ENCODE results near the gene HLA-B.

The HLA-B gene

DNA sequence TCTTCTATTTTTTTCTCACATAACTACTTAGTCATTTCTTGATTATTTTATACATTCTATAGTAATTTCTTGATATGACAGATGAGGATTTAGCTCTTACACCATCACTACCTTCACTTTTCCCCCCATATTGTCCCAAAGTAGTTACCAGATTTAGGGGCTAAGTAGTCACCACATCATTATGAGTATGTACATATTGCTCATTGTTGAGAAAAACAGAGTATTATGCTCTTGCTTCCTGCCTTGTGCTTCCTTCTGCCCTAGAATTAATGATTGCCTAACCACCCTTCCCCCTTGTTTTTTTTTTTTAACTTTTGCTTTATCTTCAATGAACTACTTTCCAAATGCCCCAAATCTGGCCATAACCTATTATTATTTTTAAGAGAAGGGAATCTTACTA, 6.8 kb upstream of the HLA-B start:
- no peak for TF ChIP-seq CTCF (IDR thresholded peaks at IDR 0.05; ENCODE audit: low read depth, low read length)
- DNase-seq (ENCODE audit: extremely low read depth, low read depth), result no peak

- DNase-seq (ENCODE audit: extremely low read depth, low read depth), result no peak
- no peak for TF ChIP-seq CTCF (IDR thresholded peaks at IDR 0.05; ENCODE audit: low read depth, low read length)
Observed at GRCh38 chr6:31362751-31363150, 5.8 kb upstream of the HLA-B start.

GRCh38 chr6:31359581-31359980, 2.6 kb upstream of the HLA-B start:
- no peak for TF ChIP-seq CTCF (IDR thresholded peaks at IDR 0.05; ENCODE audit: low read depth, low read length)
- DNase-seq (ENCODE audit: extremely low read depth, low read depth), result no peak

DNA sequence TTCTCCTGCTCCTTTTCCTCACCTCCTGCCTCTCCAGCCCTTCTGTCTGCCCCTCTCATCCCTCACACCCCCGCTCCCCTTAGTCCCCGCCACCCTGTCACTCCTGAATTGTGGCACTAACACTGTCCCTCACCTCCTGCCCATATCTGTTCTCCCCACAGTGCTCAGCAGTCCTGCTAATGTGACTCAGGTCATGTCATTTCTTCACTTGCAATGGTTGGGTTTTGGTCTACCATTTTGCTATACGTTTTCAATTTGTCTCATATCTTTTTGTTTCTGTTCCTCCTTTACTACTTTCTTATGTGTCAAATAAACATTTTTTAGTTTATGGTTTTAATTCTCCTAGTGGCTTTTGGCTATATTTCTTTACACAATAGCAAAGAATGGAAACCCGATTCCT, 1.3 kb upstream of the HLA-B start:
- no peak for DNase-seq (ENCODE audit: extremely low read depth, low read depth)
- no peak for TF ChIP-seq CTCF (IDR thresholded peaks at IDR 0.05; ENCODE audit: low read depth, low read length)

GRCh38 chr6:31357886-31358285, 907 bp upstream of the HLA-B start:
- no peak for TF ChIP-seq CTCF (IDR thresholded peaks at IDR 0.05; ENCODE audit: low read depth, low read length)
- no peak for DNase-seq (ENCODE audit: extremely low read depth, low read depth)

DNA sequence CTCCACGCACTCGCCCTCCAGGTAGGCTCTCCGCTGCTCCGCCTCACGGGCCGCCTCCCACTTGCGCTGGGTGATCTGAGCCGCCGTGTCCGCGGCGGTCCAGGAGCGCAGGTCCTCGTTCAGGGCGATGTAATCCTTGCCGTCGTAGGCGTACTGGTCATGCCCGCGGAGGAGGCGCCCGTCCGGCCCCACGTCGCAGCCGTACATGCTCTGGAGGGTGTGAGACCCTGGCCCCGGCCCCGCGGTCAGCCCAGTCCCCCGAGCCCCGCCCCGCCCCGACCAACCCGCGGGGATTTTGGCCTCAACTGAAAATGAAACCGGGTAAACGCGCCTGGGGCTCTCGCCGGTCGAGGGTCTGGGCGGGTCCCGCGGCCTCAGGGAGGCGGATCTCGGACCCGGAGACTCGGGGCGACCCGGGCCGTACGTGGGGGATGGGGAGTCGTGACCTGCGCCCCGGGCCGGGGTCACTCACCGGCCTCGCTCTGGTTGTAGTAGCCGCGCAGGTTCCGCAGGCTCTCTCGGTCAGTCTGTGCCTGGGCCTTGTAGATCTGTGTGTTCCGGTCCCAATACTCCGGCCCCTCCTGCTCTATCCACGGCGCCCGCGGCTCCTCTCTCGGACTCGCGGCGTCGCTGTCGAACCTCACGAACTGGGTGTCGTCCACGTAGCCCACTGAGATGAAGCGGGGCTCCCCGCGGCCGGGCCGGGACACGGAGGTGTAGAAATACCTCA, 598 bp downstream of the HLA-B start:
- TF ChIP-seq CTCF (IDR thresholded peaks at IDR 0.05; ENCODE audit: low read depth, low read length), result no peak; the same call in 1 of the 2 replicates
- no peak for DNase-seq (ENCODE audit: extremely low read depth, low read depth)

DNA sequence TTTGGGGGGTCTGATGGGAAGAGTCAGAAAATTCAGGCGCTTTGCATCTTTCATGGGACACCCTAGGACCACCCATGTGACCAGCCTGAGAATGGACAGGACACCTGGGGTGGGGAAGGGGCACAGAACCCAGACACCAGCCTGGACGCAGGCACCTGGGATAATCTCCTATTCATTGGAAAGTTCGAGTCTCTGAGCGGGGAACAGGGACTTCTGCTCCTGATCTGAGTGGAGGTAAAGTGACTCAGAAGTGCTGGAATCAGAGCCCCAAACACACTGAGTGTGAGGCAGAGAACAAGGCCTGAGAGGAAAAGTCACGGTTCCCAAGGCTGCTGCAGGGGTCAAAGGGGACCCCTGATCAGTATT, 1.4 kb downstream of the HLA-B start:
- no peak for DNase-seq (ENCODE audit: extremely low read depth, low read depth)
- TF ChIP-seq CTCF (IDR thresholded peaks at IDR 0.05; ENCODE audit: low read depth, low read length), result no peak

All from AG09319 (cell line).